ENCODE data around the gene P2RX2.

- TF ChIP-seq MAZ (IDR thresholded peaks at IDR 0.05; ENCODE audit: borderline replicate concordance, low read depth, low read length) (no peak), CTCF (conservative IDR thresholded peaks at IDR 0.05; ENCODE audit: low read depth, low read length) (no peak), POLR2A (IDR thresholded peaks at IDR 0.05; ENCODE audit: low read depth, low read length) (no peak), RFX5 (IDR thresholded peaks at IDR 0.05; ENCODE audit: low read depth, low read length) (no peak), USF2 (IDR thresholded peaks at IDR 0.05; ENCODE audit: low read depth, low read length) (no peak), MXI1 (IDR thresholded peaks at IDR 0.05; ENCODE audit: borderline replicate concordance, low read depth, low read length) (no peak), RCOR1 (IDR thresholded peaks at IDR 0.05; ENCODE audit: insufficient replicate concordance, low read length) (no peak), ELK1 (IDR thresholded peaks at IDR 0.05; ENCODE audit: borderline replicate concordance, low read depth, low read length) (no peak), CHD1 (IDR thresholded peaks at IDR 0.05; ENCODE audit: low read depth, low read length) (no peak)
These were observed 25.5 kb upstream of the P2RX2 start for GRCh38 chr12:132593071-132593470.

Measured in IMR-90 (cell line).